PC-9 (cell line): Measurements from ENCODE around the gene ZFP30. TPM values are rescaled to one million over a fixed set of nuclear protein-coding genes. Genes with fewer than 3 reads are reported as not detected.

ENCODE experiments used
- BruUV-seq: library from RNA; stranded (reverse); fragments of 400-500 nt; replicated peaks from 2 replicates; lab custom pipeline; 2021; lab: Mats Ljungman, UMichigan
- CTCF ChIA-PET: fragments of 300-600 bp; sonication (Branson Sonifier 250); formaldehyde crosslinking; loops from one replicate; lab custom pipeline; 2022; ENCODE audit warnings: antibody characterized with exemption; lab: Charles Lee
- POLR2A ChIA-PET: fragments of 300-600 bp; sonication (Branson Sonifier 250); formaldehyde crosslinking; loops from one replicate; lab custom pipeline; 2022; ENCODE audit warnings: antibody characterized with exemption; ENCODE audit not compliant: unreplicated experiment; lab: Charles Lee
- DNase-seq, 2 experiments: peaks; one replicate each; pipeline versions ENCODE4 v3.0.0 to v3.0.0-alpha.2; 2015 to 2022; ENCODE audit warnings: mixed read lengths in 1 of 2
- H2AFZ ChIP-seq: fragments of 200-600 bp; sonication (generic); 2 replicates; pipeline ENCODE4 v1.8.1; 2017; ENCODE audit warnings: antibody characterized with exemption
- H3F3A ChIP-seq: fragments of 200-600 bp; sonication (generic); 2 replicates; pipeline ENCODE4 v1.8.1; 2017; ENCODE audit warnings: antibody characterized with exemption, mild to moderate bottlenecking, low read depth; ENCODE audit not compliant: insufficient read depth
- H3K27ac ChIP-seq: fragments of 200-600 bp; sonication (generic); 2 replicates; pipeline ENCODE4 v1.6.1; 2016; ENCODE audit warnings: mixed run types
- H3K27me3 ChIP-seq: fragments of 200-600 bp; sonication (generic); 2 replicates; pipeline ENCODE4 v1.6.1; 2016; ENCODE audit warnings: low read depth, mixed run types; ENCODE audit not compliant: insufficient read depth
- H3K36me3 ChIP-seq: fragments of 200-600 bp; sonication (generic); 2 replicates; pipeline ENCODE4 v1.6.1; 2016; ENCODE audit warnings: low read depth, mixed run types
- H3K4me1 ChIP-seq: fragments of 200-600 bp; sonication (generic); replicated peaks from 2 replicates; pipeline ENCODE4 v1.6.1; 2016; ENCODE audit warnings: mixed run types; ENCODE audit not compliant: insufficient read depth
- H3K4me2 ChIP-seq: fragments of 200-600 bp; sonication (generic); 2 replicates; pipeline ENCODE4 v1.6.1; 2017; ENCODE audit warnings: mixed run types
- H3K4me3 ChIP-seq: fragments of 200-600 bp; sonication (generic); 2 replicates; pipeline ENCODE4 v1.6.1; 2016; ENCODE audit warnings: mixed run types
- H3K79me2 ChIP-seq: fragments of 200-600 bp; sonication (generic); 2 replicates; pipeline ENCODE4 v1.6.1; 2017; ENCODE audit warnings: low read depth, mixed run types
- H3K9me2 ChIP-seq: fragments of 200-600 bp; sonication (generic); 2 replicates; pipeline ENCODE4 v1.8.1; 2017; ENCODE audit warnings: mild to moderate bottlenecking; ENCODE audit not compliant: insufficient read depth
- H3K9me3 ChIP-seq: fragments of 200-600 bp; sonication (generic); 2 replicates; pipeline ENCODE4 v1.8.1; 2016; ENCODE audit warnings: low read depth; ENCODE audit not compliant: insufficient read depth
- H4K20me1 ChIP-seq: fragments of 200-600 bp; sonication (generic); 2 replicates; pipeline ENCODE4 v1.8.1; 2017; ENCODE audit not compliant: insufficient read depth
- EZH2 ChIP-seq: fragments of 200-600 bp; sonication (generic); IDR thresholded peaks from 2 replicates; pipeline ENCODE4 v1.8.0; 2017; ENCODE audit warnings: antibody characterized with exemption, low read depth
- intact Hi-C: fragments of 100-400 bp; cut with micrococcal nuclease; formaldehyde crosslinking; loops from one replicate; pipeline ENCODE4 v1.10.0; 2022; ENCODE audit not compliant: unreplicated experiment
- total RNA-seq: library from RNA; stranded (reverse); gene quantifications from 2 replicates; pipeline ENCODE4 v1.2.3, GENCODE V29; 2021
- TF ChIP-seq, protein P1 (sequence below): fragments of 200-600 bp; sonication (generic); conservative IDR thresholded peaks from 2 replicates; pipeline ENCODE4 v1.6.1; 2017; ENCODE audit warnings: mixed run types, antibody characterized with exemption, mild to moderate bottlenecking, moderate library complexity

ZFP30 gene
- total RNA-seq, 1 experiment from 2014 or later = 7.5 TPM

DNA sequence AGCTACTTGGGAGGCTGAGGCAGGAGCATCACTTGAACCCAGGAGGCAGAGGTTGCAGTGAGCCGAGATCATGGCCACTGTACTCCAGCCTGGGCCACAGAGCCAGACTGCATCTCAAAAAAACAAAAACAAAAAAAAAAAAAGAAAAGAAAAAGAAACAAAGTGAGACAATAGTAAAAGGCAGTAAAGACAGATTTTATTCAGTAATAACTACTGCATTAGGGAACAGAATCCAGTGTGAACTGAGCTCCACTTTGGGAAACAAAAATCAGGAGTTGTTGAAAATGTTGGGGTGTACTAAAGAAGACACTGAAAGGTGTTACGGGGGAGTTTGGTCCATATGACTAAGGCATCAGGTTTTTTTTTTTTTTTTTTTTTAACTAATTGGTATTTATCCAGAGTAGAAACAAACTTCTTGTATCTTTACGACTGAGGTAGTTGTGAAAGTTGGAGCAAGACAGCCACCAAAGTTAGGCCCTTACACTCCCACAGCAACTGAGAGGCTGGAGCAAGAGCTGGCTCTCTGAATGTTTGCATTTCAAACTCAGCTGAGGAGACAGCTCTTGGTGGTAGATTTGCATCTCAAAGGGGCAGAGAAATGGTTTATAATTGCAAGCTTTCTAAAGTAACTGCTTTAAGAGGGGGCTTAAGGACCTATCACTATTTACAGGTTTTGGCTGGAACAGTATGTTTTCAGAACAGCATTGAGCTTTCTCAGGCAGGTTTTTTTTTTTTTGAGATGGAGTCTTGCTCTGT lies 40.1 kb upstream of the ZFP30 start:
- H3K27ac ChIP-seq = no peak overlapping the region
- no peaks in the 10 kb centered on the region for H4K20me1 ChIP-seq
- no peak overlapping the region for H3K4me3 ChIP-seq
- no peak overlapping the region for H2AFZ ChIP-seq
- H3K79me2 ChIP-seq = no peaks in the 10 kb centered on the region
- no peak for DNase-seq
- H3K27me3 ChIP-seq = no peaks in the 10 kb centered on the region
- H3K36me3 ChIP-seq = peaks cover 15% of the 10 kb centered on the region
- intact Hi-C loops = no loop called here
- no peaks in the 10 kb centered on the region for H3K4me1 ChIP-seq
- H3F3A ChIP-seq = no peaks in the 10 kb centered on the region
- no peaks in the 10 kb centered on the region for H3K9me2 ChIP-seq
- POLR2A ChIA-PET = no interaction called here
- peaks cover 39% of the 10 kb centered on the region for H3K9me3 ChIP-seq
- H3K4me2 ChIP-seq = no peak overlapping the region
- CTCF ChIA-PET = no interaction called here
- no TSS peak for BruUV-seq
- TF ChIP-seq, protein P1, sequence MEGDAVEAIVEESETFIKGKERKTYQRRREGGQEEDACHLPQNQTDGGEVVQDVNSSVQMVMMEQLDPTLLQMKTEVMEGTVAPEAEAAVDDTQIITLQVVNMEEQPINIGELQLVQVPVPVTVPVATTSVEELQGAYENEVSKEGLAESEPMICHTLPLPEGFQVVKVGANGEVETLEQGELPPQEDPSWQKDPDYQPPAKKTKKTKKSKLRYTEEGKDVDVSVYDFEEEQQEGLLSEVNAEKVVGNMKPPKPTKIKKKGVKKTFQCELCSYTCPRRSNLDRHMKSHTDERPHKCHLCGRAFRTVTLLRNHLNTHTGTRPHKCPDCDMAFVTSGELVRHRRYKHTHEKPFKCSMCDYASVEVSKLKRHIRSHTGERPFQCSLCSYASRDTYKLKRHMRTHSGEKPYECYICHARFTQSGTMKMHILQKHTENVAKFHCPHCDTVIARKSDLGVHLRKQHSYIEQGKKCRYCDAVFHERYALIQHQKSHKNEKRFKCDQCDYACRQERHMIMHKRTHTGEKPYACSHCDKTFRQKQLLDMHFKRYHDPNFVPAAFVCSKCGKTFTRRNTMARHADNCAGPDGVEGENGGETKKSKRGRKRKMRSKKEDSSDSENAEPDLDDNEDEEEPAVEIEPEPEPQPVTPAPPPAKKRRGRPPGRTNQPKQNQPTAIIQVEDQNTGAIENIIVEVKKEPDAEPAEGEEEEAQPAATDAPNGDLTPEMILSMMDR = no peak
- no peak for TF ChIP-seq EZH2

DNA sequence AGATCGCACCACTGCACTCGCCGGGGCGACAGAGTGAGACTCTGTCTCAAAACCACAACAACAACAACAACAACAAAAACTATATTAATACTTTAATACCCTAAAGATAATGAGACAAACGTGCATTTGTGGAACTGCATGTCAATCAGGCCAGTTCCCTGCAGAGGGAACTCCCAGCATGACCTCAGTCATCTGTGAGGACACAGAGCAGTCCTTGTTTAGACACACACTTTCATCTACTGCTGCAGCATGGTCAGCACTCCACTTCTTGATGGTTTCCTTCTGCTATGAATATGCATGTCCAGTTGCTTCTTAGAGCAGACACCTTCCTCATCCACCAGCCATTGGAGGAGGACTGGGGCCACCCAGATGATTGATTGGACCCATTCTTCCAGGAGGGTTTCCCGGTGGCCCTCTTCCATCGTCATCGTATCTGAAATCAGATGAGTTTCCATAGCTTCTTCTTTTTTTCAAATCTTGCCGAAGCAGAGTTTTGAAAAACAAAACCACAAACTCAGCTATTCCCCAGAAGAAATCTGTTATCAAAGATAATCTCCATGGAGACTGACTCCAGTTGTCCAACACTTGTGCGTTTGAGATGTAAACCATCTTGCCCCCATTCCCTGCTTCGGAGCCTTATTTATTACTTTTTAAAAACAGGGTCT lies 37.8 kb upstream of the ZFP30 start:
- Histone ChIP-seq H3K4me3 (no peak overlapping the region), H3K4me1 (no peaks in the 10 kb centered on the region), H3K27me3 (no peaks in the 10 kb centered on the region), H4K20me1 (no peaks in the 10 kb centered on the region), H3K9me3 (peaks cover 23% of the 10 kb centered on the region), H2AFZ (no peak overlapping the region), H3F3A (no peaks in the 10 kb centered on the region), H3K79me2 (no peaks in the 10 kb centered on the region), H3K36me3 (no peaks in the 10 kb centered on the region; the same call in 1 of the 2 replicates), H3K4me2 (no peak overlapping the region), H3K9me2 (no peaks in the 10 kb centered on the region), H3K27ac (no peak overlapping the region)
- DNase-seq = no peak
- no TSS peak for BruUV-seq
- POLR2A ChIA-PET = no interaction called here
- CTCF ChIA-PET = no interaction called here
- intact Hi-C loops = no loop called here
- TF ChIP-seq, protein P1 = no peak
- no peak for TF ChIP-seq EZH2

DNA sequence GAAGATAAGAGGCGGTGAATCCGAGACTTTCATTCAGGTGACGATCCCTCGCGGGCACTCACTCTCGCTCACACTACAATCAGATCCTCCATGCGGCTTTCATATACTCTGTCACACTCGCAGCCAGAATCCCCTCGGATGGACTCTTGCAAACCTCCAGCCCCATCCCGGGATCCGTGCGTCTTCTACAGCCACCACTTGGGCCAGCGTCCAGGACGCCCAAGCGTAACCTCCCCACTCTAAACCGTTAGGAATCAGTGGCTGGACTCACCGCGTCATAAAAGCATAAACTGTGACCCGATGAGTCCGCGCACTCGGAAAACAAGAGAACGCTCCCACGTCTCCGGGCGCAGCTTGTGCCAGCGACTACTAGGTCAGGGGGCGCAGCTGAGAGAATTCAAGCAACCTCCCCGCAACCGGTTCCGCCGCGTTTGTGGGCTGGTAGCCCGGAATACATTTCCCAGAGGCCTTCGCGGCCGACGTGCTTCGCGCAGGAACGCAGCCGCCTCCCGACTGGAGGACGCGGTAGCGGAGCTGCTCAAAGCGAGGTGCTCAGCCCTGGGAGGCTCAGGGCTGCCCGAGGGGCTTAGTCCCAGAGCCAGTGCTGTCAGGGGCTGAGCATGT lies 36.7 kb upstream of the ZFP30 start:
- intact Hi-C loops = no loop called here
- H3K79me2 ChIP-seq = no peaks in the 10 kb centered on the region
- no peak overlapping the region for H3K4me2 ChIP-seq
- peak in 1 of 2 experiments; percentile 43 for DNase-seq
- no TSS peak for BruUV-seq
- no peak overlapping the region for H3K27ac ChIP-seq
- H3K4me1 ChIP-seq = no peaks in the 10 kb centered on the region
- peaks cover 12% of the 10 kb centered on the region for H3K9me3 ChIP-seq
- H3K36me3 ChIP-seq = no peaks in the 10 kb centered on the region
- ChIA-PET POLR2A (no interaction called here), CTCF (no interaction called here)
- H3K4me3 ChIP-seq = no peak overlapping the region
- H3K27me3 ChIP-seq = no peaks in the 10 kb centered on the region
- no peak overlapping the region for H2AFZ ChIP-seq
- H4K20me1 ChIP-seq = no peaks in the 10 kb centered on the region
- TF ChIP-seq, protein P1 = no peak
- TF ChIP-seq EZH2 = no peak
- no peaks in the 10 kb centered on the region for H3F3A ChIP-seq
- H3K9me2 ChIP-seq = no peaks in the 10 kb centered on the region
